HL-60 (cell line): ENCODE results near the gene GOLGA8Q.
"Not testable (repeated sequence)": the region's sequence is repeated elsewhere in the genome, so short reads cannot be mapped to it uniquely, and the experiment has no call there.

Experiments
- CTCF ChIP-seq: IDR thresholded peaks from one replicate; pipeline ENCODE4 v1.5.1; 2011; ENCODE audit warnings: low read length, control low read depth, inconsistent platforms; ENCODE audit not compliant: insufficient read depth
- POLR2AphosphoS5 ChIP-seq: IDR thresholded peaks from 2 replicates; pipeline ENCODE4 v1.6.1; 2012; ENCODE audit warnings: low read depth
- REST ChIP-seq: IDR thresholded peaks from 2 replicates; pipeline ENCODE4 v1.6.1; 2012; ENCODE audit warnings: low read depth; ENCODE audit not compliant: insufficient replicate concordance

GRCh38 chr15:30523453-30524243, 28.2 kb upstream of the GOLGA8Q start:
- TF ChIP-seq CTCF, POLR2AphosphoS5, REST: not testable (repeated sequence)
